GM21717 (cell line): ENCODE measurements around the gene NEK10.
A peak's percentile ranks its signal among the peaks of the same experiment; 100 is the strongest.
"Not testable (repeated sequence)": the region's sequence is repeated elsewhere in the genome, so short reads cannot be mapped to it uniquely, and the experiment has no call there.

Experiments used
- ATAC-seq: cut with Tn5 transposase; IDR thresholded peaks from one replicate; pipeline ENCODE4 v1.9.1; 2021; ENCODE audit warnings: mild to moderate bottlenecking, moderate library complexity; ENCODE audit not compliant: unreplicated experiment

Gene NEK10

GRCh38 chr3:27312044-27312668, 57.0 kb downstream of the NEK10 start:
- ATAC-seq, result peak; percentile 90

- no peak for ATAC-seq
Measured at GRCh38 chr3:27311400-27311799, 57.8 kb downstream of the NEK10 start.

- ATAC-seq, result no peak
Measured at GRCh38 chr3:27310688-27311087, 58.5 kb downstream of the NEK10 start.

- no peak for ATAC-seq
Measured at GRCh38 chr3:27307566-27307965, 61.6 kb downstream of the NEK10 start.

GRCh38 chr3:27302891-27303290, 66.3 kb downstream of the NEK10 start:
- ATAC-seq, result no peak

- not testable (repeated sequence) for ATAC-seq
Measured at GRCh38 chr3:27298981-27299380, 70.2 kb downstream of the NEK10 start.

- no peak for ATAC-seq
Measured at GRCh38 chr3:27293939-27294338, 75.2 kb downstream of the NEK10 start.

GRCh38 chr3:27290760-27291159, 78.4 kb downstream of the NEK10 start:
- no peak for ATAC-seq

GRCh38 chr3:27289769-27290413, 79.3 kb downstream of the NEK10 start:
- no peak for ATAC-seq

GRCh38 chr3:27287052-27287451, 82.1 kb downstream of the NEK10 start:
- no peak for ATAC-seq

GRCh38 chr3:27286467-27286866, 82.7 kb downstream of the NEK10 start:
- ATAC-seq, result not testable (repeated sequence)

- no peak for ATAC-seq
Measured at GRCh38 chr3:27285668-27286067, 83.5 kb downstream of the NEK10 start.

- ATAC-seq, result no peak
Measured at GRCh38 chr3:27281671-27282150, 87.5 kb downstream of the NEK10 start.

- no peak for ATAC-seq
Measured at GRCh38 chr3:27279123-27279522, 90.1 kb downstream of the NEK10 start.

- no peak for ATAC-seq
Measured at GRCh38 chr3:27278383-27279055, 90.7 kb downstream of the NEK10 start.

- no peak for ATAC-seq
Measured at GRCh38 chr3:27275441-27275990, 93.7 kb downstream of the NEK10 start.

GRCh38 chr3:27271890-27272289, 97.3 kb downstream of the NEK10 start:
- no peak for ATAC-seq

GRCh38 chr3:27254896-27255295, 114.3 kb downstream of the NEK10 start:
- ATAC-seq, result no peak

GRCh38 chr3:27253831-27254230, 115.4 kb downstream of the NEK10 start:
- peak; percentile 90 for ATAC-seq

GRCh38 chr3:27253391-27253790, 115.8 kb downstream of the NEK10 start:
- ATAC-seq, result no peak

- no peak for ATAC-seq
Measured at GRCh38 chr3:27252646-27253045, 116.5 kb downstream of the NEK10 start.

GRCh38 chr3:27244374-27244773, 124.8 kb downstream of the NEK10 start:
- no peak for ATAC-seq
